Calu3 (cell line): ENCODE results near the gene STAG3. TPM values are rescaled to one million over a fixed set of nuclear protein-coding genes. Genes with fewer than 3 reads are reported as not detected.

ENCODE experiments used
- BruUV-seq: library from RNA; stranded (reverse); fragments of 400-500 nt; replicated peaks from 2 replicates; lab custom pipeline; 2021; lab: Mats Ljungman, UMichigan
- CTCF ChIA-PET: fragments of 300-600 bp; sonication (Branson Sonifier 250); formaldehyde crosslinking; loops from one replicate; lab custom pipeline; 2022; ENCODE audit warnings: antibody characterized with exemption; lab: Charles Lee
- DNase-seq: peaks from one replicate; pipeline ENCODE4 v3.0.0; 2022
- H3K27ac Mint-ChIP-seq: one replicate; pipeline ENCODE4 v1.8.0; 2022; ENCODE audit warnings: mixed read lengths; ENCODE audit not compliant: unreplicated experiment
- H3K27me3 Mint-ChIP-seq: one replicate; pipeline ENCODE4 v1.8.0; 2022; ENCODE audit warnings: mixed read lengths; ENCODE audit not compliant: unreplicated experiment
- H3K36me3 Mint-ChIP-seq: one replicate; pipeline ENCODE4 v1.8.0; 2022; ENCODE audit warnings: mild to moderate bottlenecking, moderate library complexity, mixed read lengths; ENCODE audit not compliant: insufficient read depth, unreplicated experiment
- H3K4me1 Mint-ChIP-seq: one replicate; pipeline ENCODE4 v1.8.0; 2022; ENCODE audit warnings: mild to moderate bottlenecking, low read depth, mixed read lengths; ENCODE audit not compliant: unreplicated experiment
- H3K4me3 Mint-ChIP-seq: one replicate; pipeline ENCODE4 v1.8.0; 2022; ENCODE audit warnings: mild to moderate bottlenecking, low read depth, moderate library complexity, mixed read lengths; ENCODE audit not compliant: unreplicated experiment
- H3K9me3 Mint-ChIP-seq: one replicate; pipeline ENCODE4 v1.8.0; 2022; ENCODE audit warnings: low read depth, mixed read lengths; ENCODE audit not compliant: unreplicated experiment
- intact Hi-C: fragments of 100-400 bp; cut with micrococcal nuclease; formaldehyde crosslinking; loops from one replicate; pipeline ENCODE4 v1.10.0; 2022; ENCODE audit not compliant: unreplicated experiment
- total RNA-seq: library from RNA; stranded (reverse); gene quantifications from 2 replicates; pipeline ENCODE4 v1.2.3, GENCODE V29; 2022
- TF ChIP-seq, protein P1 (sequence below): fragments of 200-600 bp; IDR thresholded peaks from one replicate; pipeline ENCODE4 v1.8.0; 2022; ENCODE audit warnings: antibody characterized with exemption; ENCODE audit not compliant: unreplicated experiment

STAG3 gene
- total RNA-seq, 1 experiment from 2014 or later = 0.66 TPM

DNA sequence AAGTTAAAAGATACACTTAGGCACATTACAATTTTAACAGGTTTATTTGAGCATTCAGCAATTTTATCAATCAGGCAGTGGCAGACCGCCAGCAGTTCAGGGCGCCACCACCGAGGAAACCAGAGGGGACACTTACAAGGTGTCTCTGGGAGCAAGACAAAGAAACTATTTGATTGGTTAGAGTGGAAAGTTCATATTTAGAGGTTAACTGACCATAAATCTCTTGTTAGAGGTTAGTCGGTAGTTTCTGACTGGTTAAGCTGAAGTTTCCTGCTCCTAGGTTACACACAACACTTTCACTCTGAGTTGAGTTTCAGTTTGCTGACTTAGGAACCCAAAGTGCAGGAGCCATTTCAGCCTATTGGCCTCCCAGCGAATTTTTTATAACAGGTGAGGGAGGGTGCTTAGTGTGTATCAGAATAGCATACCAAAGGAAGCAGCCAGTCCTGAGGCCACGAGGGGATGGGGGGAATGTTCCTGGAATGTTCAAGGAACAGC, 31.2 kb downstream of the STAG3 start:
- CTCF ChIA-PET = no interaction called here
- peaks cover 40% of the 10 kb centered on the region for H3K27me3 Mint-ChIP-seq
- no peak overlapping the region for H3K4me3 Mint-ChIP-seq
- TF ChIP-seq, protein P1, sequence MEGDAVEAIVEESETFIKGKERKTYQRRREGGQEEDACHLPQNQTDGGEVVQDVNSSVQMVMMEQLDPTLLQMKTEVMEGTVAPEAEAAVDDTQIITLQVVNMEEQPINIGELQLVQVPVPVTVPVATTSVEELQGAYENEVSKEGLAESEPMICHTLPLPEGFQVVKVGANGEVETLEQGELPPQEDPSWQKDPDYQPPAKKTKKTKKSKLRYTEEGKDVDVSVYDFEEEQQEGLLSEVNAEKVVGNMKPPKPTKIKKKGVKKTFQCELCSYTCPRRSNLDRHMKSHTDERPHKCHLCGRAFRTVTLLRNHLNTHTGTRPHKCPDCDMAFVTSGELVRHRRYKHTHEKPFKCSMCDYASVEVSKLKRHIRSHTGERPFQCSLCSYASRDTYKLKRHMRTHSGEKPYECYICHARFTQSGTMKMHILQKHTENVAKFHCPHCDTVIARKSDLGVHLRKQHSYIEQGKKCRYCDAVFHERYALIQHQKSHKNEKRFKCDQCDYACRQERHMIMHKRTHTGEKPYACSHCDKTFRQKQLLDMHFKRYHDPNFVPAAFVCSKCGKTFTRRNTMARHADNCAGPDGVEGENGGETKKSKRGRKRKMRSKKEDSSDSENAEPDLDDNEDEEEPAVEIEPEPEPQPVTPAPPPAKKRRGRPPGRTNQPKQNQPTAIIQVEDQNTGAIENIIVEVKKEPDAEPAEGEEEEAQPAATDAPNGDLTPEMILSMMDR = no peak
- no TSS peak for BruUV-seq
- H3K27ac Mint-ChIP-seq = no peak overlapping the region
- H3K36me3 Mint-ChIP-seq = no peaks in the 10 kb centered on the region
- H3K4me1 Mint-ChIP-seq = no peaks in the 10 kb centered on the region
- H3K9me3 Mint-ChIP-seq = no peaks in the 10 kb centered on the region
- intact Hi-C loops = no loop called here
- DNase-seq = no peak

DNA sequence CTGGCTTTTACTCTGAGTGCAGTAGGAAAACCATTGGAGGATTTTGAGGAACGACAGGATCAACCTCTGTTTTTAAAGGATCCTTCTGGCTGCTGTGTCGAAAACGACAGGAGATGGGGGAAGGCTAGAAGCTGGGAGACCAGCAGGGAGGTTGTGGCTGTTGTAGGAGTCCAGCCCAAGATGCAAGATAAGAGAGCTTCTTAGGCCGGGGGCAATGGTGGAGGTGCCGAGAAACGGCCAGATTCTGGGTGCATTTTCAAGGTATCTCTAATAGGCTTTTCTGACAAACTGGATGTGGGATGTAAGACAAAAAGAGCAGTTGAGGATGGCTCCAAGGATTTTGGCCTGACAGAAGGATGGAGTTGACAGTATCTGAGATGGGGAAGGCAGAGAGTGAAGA, 31.8 kb downstream of the STAG3 start:
- intact Hi-C loops = no loop called here
- TF ChIP-seq, protein P1 = no peak
- H3K4me1 Mint-ChIP-seq = no peaks in the 10 kb centered on the region
- CTCF ChIA-PET = no interaction called here
- BruUV-seq = no TSS peak
- no peak overlapping the region for H3K27ac Mint-ChIP-seq
- no peak for DNase-seq
- H3K27me3 Mint-ChIP-seq = peaks cover 40% of the 10 kb centered on the region
- H3K36me3 Mint-ChIP-seq = no peaks in the 10 kb centered on the region
- no peak overlapping the region for H3K4me3 Mint-ChIP-seq
- H3K9me3 Mint-ChIP-seq = no peaks in the 10 kb centered on the region

DNA sequence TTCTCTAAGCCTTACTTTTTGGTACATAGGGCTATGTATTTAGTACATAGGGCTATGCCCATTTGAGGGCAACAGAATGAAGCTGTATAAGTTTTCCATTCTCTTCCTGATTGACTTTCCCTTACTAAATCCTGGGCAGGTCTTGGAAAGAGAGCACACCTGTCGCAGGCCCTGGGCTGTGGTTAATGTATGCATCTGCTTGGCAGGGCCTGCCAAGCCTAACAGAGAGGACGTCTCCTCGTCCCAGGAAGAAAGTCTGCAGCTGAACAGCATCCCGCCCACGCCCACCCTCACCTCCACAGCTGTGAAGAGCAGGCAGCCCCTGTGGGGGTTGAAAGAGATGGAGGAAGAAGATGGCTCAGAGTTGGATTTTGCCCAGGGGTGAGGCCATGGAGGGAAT, 33.1 kb downstream of the STAG3 start:
- intact Hi-C loops = loop anchor here (5.0 kb wide), 1 partner anchor 79 kb away; no protein-coding TSS in a partner anchor
- CTCF ChIA-PET = no interaction called here
- Mint-ChIP-seq H3K9me3 (no peaks in the 10 kb centered on the region), H3K4me3 (no peak overlapping the region), H3K4me1 (no peaks in the 10 kb centered on the region), H3K36me3 (no peaks in the 10 kb centered on the region), H3K27ac (no peak overlapping the region), H3K27me3 (peaks cover 40% of the 10 kb centered on the region)
- TF ChIP-seq, protein P1 = no peak
- no TSS peak for BruUV-seq
- DNase-seq = no peak

DNA sequence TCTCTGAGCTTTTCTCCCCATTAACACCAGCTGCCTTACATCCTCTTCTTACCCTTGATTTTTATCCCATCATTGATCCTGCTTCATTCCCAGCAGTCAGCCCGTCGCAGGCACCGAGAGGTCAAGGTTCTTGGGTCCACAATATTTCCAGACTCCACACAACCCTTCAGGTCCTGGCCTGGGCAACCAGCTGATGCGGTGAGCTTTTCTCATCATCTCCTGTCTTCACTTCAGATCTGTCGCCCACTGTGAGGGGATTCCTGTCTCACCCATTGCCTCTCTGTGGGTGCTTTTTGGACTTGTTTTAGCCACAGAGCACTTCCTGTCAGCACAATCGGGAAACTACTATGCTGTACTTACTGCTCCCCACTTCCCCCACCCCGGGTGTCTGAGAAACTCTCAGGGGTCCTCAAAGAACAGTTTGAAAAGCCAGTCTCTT, 33.6 kb downstream of the STAG3 start:
- BruUV-seq = no TSS peak
- Mint-ChIP-seq H3K4me1 (no peaks in the 10 kb centered on the region), H3K27me3 (peaks cover 40% of the 10 kb centered on the region), H3K4me3 (no peak overlapping the region), H3K9me3 (no peaks in the 10 kb centered on the region), H3K27ac (no peak overlapping the region), H3K36me3 (no peaks in the 10 kb centered on the region)
- DNase-seq = no peak
- intact Hi-C loops = loop anchor here (5.0 kb wide), 1 partner anchor 79 kb away; no protein-coding TSS in a partner anchor
- CTCF ChIA-PET = no interaction called here
- TF ChIP-seq, protein P1 = no peak
